Left ventricle myocardium inferior (tissue), 1 donor: ENCODE results near the gene PDE8A. TPM values are rescaled to one million over a fixed set of nuclear protein-coding genes. Genes with fewer than 3 reads are reported as not detected.

ENCODE experiments used
- DNase-seq: peaks from one replicate; pipeline ENCODE4 v3.0.0-alpha.2; 2020
- H3K27ac ChIP-seq: fragments of 200-600 bp; replicated peaks from 2 replicates; pipeline ENCODE4 v1.8.0; 2021
- H3K27me3 ChIP-seq: fragments of 200-600 bp; 2 replicates; pipeline ENCODE4 v1.8.0; 2021; ENCODE audit warnings: low read depth
- H3K36me3 ChIP-seq: fragments of 200-600 bp; 2 replicates; pipeline ENCODE4 v1.8.0; 2021
- H3K4me1 ChIP-seq: fragments of 200-600 bp; 2 replicates; pipeline ENCODE4 v1.8.0; 2021
- H3K4me3 ChIP-seq: fragments of 200-600 bp; 2 replicates; pipeline ENCODE4 v1.8.0; 2021; ENCODE audit warnings: mild to moderate bottlenecking, moderate library complexity
- H3K9me3 ChIP-seq: fragments of 200-600 bp; replicated peaks from 2 replicates; pipeline ENCODE4 v1.8.0; 2021
- CTCF ChIP-seq: fragments of 200-600 bp; IDR thresholded peaks from 2 replicates; pipeline ENCODE4 v1.8.0; 2021; ENCODE audit warnings: antibody characterized with exemption, mild to moderate bottlenecking, borderline replicate concordance
- intact Hi-C: fragments of 100-400 bp; cut with micrococcal nuclease; formaldehyde crosslinking; loops from one replicate; pipeline ENCODE4 v1.11.0; 2022
- total RNA-seq: library from RNA; stranded (reverse); fragmentation: NEBNext Ultra II Directional; extraction: Animal tissue kit (Norgen Biotek cat#: 25700); gene quantifications from one replicate; pipeline ENCODE4 v1.2.1, GENCODE V29; 2021
- donor health status: DM: no; HTN: yes; CAD: no; lungs with severe emphysema.

Gene PDE8A
- total RNA-seq, 1 donor from 2014 or later, result 17.8 TPM

- Histone ChIP-seq H3K4me3 (no peak overlapping the region), H3K27ac (no peak overlapping the region), H3K36me3 (no peaks in the 10 kb centered on the region), H3K9me3 (no peaks in the 10 kb centered on the region), H3K4me1 (peaks cover 32% of the 10 kb centered on the region), H3K27me3 (no peaks in the 10 kb centered on the region)
- no peak for DNase-seq
- intact Hi-C loops, result no loop called here
- TF ChIP-seq CTCF, result no peak
Measured at GRCh38 chr15:85014932-85015331, 33.3 kb downstream of the PDE8A start.

GRCh38 chr15:85016275-85016674 is 34.6 kb downstream of the PDE8A start:
- H3K27ac ChIP-seq, result no peak overlapping the region
- intact Hi-C loops, result no loop called here
- no peak for TF ChIP-seq CTCF
- H3K4me1 ChIP-seq, result peaks cover 28% of the 10 kb centered on the region
- no peaks in the 10 kb centered on the region for H3K36me3 ChIP-seq
- H3K4me3 ChIP-seq, result no peak overlapping the region
- no peaks in the 10 kb centered on the region for H3K9me3 ChIP-seq
- no peaks in the 10 kb centered on the region for H3K27me3 ChIP-seq
- no peak for DNase-seq

- TF ChIP-seq CTCF, result no peak
- no peak for DNase-seq
- H3K36me3 ChIP-seq, result no peaks in the 10 kb centered on the region
- H3K27ac ChIP-seq, result peak overlapping the region; percentile 16
- peaks cover 31% of the 10 kb centered on the region for H3K4me1 ChIP-seq
- intact Hi-C loops, result no loop called here
- H3K4me3 ChIP-seq, result no peak overlapping the region
- no peaks in the 10 kb centered on the region for H3K9me3 ChIP-seq
- no peaks in the 10 kb centered on the region for H3K27me3 ChIP-seq
Measured at GRCh38 chr15:85019815-85020590, 38.3 kb downstream of the PDE8A start.

- H3K27me3 ChIP-seq, result no peaks in the 10 kb centered on the region
- H3K4me3 ChIP-seq, result no peak overlapping the region
- no peaks in the 10 kb centered on the region for H3K36me3 ChIP-seq
- H3K27ac ChIP-seq, result no peak overlapping the region
- no peak for DNase-seq
- H3K9me3 ChIP-seq, result no peaks in the 10 kb centered on the region
- TF ChIP-seq CTCF, result no peak
- intact Hi-C loops, result no loop called here
- peaks cover 45% of the 10 kb centered on the region for H3K4me1 ChIP-seq
Measured at GRCh38 chr15:85021409-85021808, 39.8 kb downstream of the PDE8A start.

GRCh38 chr15:85022860-85023403 is 41.3 kb downstream of the PDE8A start:
- peaks cover 58% of the 10 kb centered on the region for H3K4me1 ChIP-seq
- no peaks in the 10 kb centered on the region for H3K27me3 ChIP-seq
- intact Hi-C loops, result no loop called here
- no peaks in the 10 kb centered on the region for H3K36me3 ChIP-seq
- TF ChIP-seq CTCF, result no peak
- no peak for DNase-seq
- H3K9me3 ChIP-seq, result no peaks in the 10 kb centered on the region
- no peak overlapping the region for H3K27ac ChIP-seq
- no peak overlapping the region for H3K4me3 ChIP-seq
